DMS53 (cell line): Measurements from ENCODE around the gene SMCO4.
A peak's percentile ranks its signal among the peaks of the same experiment; 100 is the strongest.

Experiments used
- DNase-seq: peaks from one replicate; lab custom pipeline; 2025; lab: John Stamatoyannopoulos, UW

Gene SMCO4

DNA sequence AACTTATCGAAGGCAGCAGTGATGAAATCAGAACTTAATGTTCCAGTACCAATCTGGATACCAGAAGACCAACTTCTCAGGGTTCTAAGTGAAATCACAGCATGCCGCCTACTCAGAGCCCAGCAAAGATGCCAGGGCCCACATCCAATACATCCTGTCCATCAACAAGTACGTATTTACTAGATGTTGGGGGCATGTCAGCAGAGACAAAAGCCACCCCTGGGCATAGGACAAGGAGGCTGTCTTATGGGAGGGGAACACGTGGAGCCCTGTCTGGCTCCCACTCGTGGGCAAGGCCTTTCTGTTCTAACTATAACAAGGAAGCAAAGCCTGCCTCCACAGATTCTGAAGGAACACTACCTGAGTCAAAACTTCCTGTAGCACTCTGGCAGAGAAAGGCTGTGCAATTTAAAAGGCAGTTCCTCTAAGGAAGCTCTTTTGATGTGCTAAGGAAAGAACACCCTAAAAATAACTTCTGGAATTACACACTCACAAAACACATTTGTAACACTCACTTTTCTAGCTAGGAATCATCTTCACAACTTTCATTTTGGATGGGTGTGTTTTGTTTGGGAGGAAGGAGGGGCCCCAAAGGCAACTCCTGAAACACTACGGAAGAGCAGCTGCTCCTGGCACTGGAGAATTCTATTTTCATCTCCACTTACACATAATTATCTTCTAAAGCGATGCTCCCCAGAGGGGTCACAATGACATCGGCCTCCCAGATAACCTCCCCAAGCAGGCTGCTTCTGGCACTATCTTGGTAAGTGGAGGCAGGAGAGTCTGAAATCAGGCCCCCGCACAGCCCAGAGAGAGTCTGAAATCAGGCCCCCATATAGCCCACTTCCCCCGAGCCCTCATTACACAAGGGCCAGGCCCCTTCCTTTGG lies 14.2 kb downstream of the SMCO4 start:
- DNase-seq, result no peak

- DNase-seq, result no peak
Observed at GRCh38 chr11:93528252-93528651, 14.9 kb downstream of the SMCO4 start.

- DNase-seq, result no peak
Observed at GRCh38 chr11:93526641-93527583, 16.3 kb downstream of the SMCO4 start.

GRCh38 chr11:93526346-93526633 lies 16.9 kb downstream of the SMCO4 start:
- no peak for DNase-seq

- no peak for DNase-seq
Observed at GRCh38 chr11:93525601-93526345, 17.4 kb downstream of the SMCO4 start.

DNA sequence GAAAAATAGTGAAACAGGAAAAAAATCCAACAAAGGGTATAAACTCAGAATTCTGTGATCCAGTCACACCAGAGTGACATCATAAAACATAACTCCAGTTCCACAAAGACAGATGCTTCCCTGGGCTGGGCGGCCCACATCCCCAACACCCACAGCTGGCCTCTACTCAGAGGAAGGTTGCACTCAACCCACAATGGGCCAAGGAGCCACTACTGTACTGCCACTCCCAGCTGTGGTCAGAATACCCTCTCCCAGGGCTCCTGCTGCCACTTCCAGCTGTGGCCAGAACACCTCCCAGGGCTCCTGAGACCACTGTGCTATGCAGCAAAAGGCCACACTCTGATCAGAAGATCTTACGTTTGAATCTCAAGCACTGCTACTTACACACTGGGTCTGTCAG lies 18.3 kb downstream of the SMCO4 start:
- DNase-seq, result no peak

DNA sequence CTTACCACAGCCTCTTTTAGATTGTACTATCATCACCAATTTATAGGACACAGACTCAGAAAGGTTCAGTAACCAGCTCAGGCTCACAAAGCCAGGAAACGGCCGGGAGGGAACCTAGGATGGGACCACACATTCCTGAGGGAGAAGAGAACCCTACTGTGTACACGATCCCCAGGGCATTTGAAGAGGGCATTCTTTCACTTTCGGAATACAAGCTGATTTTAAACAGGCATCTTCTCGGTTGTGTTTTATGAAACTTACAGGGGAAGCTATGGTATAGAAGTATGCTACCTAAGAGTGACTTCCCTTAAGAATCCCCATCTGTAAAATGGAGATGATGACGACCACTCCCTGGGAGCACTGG lies 19.0 kb downstream of the SMCO4 start:
- no peak for DNase-seq

- DNase-seq, result peak; percentile 23
Observed at GRCh38 chr11:93520726-93521509, 22.3 kb downstream of the SMCO4 start.

- DNase-seq, result peak; percentile 44
Observed at GRCh38 chr11:93519179-93519578, 24.0 kb downstream of the SMCO4 start.

- DNase-seq, result no peak
Observed at GRCh38 chr11:93518081-93518480, 25.1 kb downstream of the SMCO4 start.

GRCh38 chr11:93517611-93518010 lies 25.6 kb downstream of the SMCO4 start:
- DNase-seq, result no peak

DNA sequence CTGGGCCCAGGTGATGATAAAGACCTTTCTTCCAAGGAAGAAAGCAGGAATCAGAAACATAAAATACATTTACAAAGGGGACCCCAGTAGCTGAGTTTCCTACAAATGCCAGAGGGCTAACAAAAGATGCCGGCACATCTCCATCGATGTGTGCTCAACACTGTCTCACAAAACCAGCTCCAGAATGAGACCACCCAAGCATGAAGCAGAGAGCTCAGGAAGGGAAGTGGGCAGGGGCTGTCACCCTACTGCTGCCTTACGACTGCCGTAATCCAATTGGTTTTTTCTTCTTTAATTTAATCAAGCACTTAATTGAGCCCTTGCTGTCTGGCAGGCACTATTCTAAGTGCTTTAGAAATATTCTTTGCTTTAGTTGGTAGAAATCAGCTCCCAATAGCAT lies 26.1 kb downstream of the SMCO4 start:
- DNase-seq, result no peak

DNA sequence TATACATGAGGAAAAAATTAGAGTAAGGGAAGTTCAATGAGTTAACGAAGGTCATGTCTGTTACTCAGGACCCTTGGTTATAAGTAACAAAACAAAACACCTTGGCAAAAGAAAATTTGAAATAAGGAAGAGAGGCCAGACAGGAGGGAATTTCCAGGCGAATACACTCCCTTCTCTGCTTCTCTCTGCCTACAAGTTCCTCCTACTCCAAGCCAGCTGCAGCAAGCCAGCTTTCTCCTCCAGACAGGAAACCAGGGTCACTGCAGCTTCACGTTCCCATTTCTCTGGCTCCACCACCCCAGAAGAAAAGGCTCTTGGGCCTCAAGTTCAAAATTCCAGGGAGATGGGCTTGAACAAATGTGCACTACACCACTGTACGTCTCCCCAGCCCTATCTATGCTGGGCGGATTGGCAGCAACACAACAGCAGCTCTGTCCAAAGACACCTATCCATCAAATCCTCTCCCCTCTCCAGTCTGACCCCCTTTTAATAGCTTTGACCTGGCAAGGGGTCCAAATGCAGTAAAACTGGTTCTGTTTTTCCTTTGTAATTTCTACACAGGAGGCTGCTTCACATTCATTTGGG lies 27.7 kb downstream of the SMCO4 start:
- DNase-seq, result no peak

DNA sequence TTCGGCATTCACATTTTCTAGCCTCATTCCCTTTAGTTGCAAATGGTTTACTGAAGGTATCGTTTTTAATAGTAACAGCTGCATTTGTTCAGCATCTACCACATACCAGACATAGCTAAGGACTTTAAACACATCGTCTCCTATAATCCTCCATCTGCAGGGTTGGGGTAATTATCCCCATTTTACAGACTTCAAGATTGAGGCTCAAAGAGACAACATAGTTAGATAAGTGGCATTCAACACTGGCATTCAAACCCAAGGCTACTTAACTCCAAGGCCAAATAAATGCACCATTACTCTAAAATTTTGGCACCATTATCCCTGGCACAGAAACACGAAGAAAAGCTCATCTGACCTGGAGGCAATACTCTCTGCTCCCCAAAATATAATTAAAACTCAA lies 28.5 kb downstream of the SMCO4 start:
- DNase-seq, result no peak

- no peak for DNase-seq
Observed at GRCh38 chr11:93513772-93514171, 29.4 kb downstream of the SMCO4 start.

GRCh38 chr11:93512949-93513667 lies 30.1 kb downstream of the SMCO4 start:
- no peak for DNase-seq

- no peak for DNase-seq
Observed at GRCh38 chr11:93512073-93512475, 31.1 kb downstream of the SMCO4 start.

DNA sequence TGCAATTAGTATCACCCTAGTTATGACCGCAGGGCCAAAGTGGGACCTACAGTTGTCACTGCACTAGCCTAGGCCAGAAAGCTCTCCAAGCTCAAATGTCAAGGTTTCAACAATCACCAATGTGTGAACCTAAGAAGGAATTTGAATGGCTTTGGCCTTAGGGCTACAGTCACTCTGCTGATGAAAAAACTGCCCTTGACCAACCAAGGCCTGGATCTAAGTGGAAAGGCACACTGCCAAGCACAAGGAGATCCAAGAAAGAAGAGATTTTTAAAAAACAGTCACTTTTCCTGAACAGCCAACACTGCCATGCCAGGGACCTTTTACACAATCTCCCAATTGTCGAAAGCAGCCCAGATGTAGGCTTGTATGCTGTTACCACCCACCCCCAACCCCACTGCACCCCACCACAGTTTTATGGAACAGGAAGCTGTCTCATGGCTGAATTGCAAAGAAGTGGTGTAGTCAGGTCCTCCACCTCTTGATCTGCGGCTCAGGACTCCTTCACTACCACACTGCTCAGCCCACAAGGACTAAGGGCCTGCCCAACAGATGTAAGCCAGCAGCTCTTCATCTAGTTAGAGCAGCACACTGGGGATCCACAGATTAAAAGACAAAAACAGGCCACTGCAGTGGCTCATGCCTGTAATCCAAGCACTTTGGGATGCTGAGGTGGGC lies 32.9 kb downstream of the SMCO4 start:
- no peak for DNase-seq

DNA sequence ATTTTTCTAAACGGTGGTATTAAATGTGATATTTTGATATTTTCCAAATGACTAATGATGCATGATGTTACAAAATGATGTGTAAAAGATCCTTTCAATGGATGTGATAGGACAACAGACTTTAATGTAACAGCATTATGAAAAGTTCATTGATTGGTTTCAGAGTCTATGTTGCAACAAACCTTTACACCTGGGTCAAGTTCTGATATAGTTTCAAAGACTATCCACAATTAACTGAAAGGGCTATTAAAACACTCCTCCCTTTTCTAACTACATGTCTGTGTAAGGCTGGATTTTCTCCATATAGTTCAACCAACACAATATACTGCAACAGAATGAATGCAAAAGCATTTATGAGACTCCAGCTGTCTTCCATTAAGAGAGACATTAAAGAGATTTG lies 35.7 kb downstream of the SMCO4 start:
- no peak for DNase-seq

GRCh38 chr11:93505703-93506102 lies 37.5 kb downstream of the SMCO4 start:
- no peak for DNase-seq
